GM04503 (cell line): Measurements from ENCODE around the gene TEX38.
"Not testable (repeated sequence)": the region's sequence is repeated elsewhere in the genome, so short reads cannot be mapped to it uniquely, and the experiment has no call there.

ENCODE experiments used
- DNase-seq: peaks from one replicate; pipeline ENCODE4 v3.0.0-alpha.2; 2012; ENCODE audit warnings: low read depth

The TEX38 gene

GRCh38 chr1:46655848-46656247, 15.8 kb upstream of the TEX38 start:
- no peak for DNase-seq

- no peak for DNase-seq
Measured at GRCh38 chr1:46656643-46657042, 15.0 kb upstream of the TEX38 start.

GRCh38 chr1:46657775-46658174, 13.9 kb upstream of the TEX38 start:
- DNase-seq, result no peak

GRCh38 chr1:46659307-46659870, 12.3 kb upstream of the TEX38 start:
- no peak for DNase-seq

GRCh38 chr1:46660116-46660515, 11.5 kb upstream of the TEX38 start:
- not testable (repeated sequence) for DNase-seq

GRCh38 chr1:46662919-46663318, 8.7 kb upstream of the TEX38 start:
- DNase-seq, result not testable (repeated sequence)

- DNase-seq, result no peak
Measured at GRCh38 chr1:46665983-46666382, 5.7 kb upstream of the TEX38 start.

GRCh38 chr1:46667782-46668760, 3.6 kb upstream of the TEX38 start, which contains the start of gene ATPAF1:
Gene ATPAF1, minus strand, starts transcription at chr1:46668364. Its CDS starts 42 bp downstream, at chr1:46668322.
- no peak for DNase-seq

- no peak for DNase-seq
Measured at GRCh38 chr1:46670134-46670533, 1.5 kb upstream of the TEX38 start.

- DNase-seq, result no peak
Measured at GRCh38 chr1:46672696-46673095, 1.0 kb downstream of the TEX38 start.

- no peak for DNase-seq
Measured at GRCh38 chr1:46673749-46674182, 2.1 kb downstream of the TEX38 start.

GRCh38 chr1:46675549-46676314, 4.1 kb downstream of the TEX38 start:
- DNase-seq, result no peak

- DNase-seq, result no peak
Measured at GRCh38 chr1:46676531-46676930, 4.9 kb downstream of the TEX38 start.

- DNase-seq, result no peak
Measured at GRCh38 chr1:46677339-46677738, 5.7 kb downstream of the TEX38 start.

GRCh38 chr1:46679789-46680573, 8.3 kb downstream of the TEX38 start:
- DNase-seq, result no peak

- DNase-seq, result no peak
Measured at GRCh38 chr1:46681333-46682034, 9.8 kb downstream of the TEX38 start.

- no peak for DNase-seq
Measured at GRCh38 chr1:46682064-46682463, 10.4 kb downstream of the TEX38 start.

GRCh38 chr1:46684670-46685069, 13.0 kb downstream of the TEX38 start:
- no peak for DNase-seq

- DNase-seq, result no peak
Measured at GRCh38 chr1:46686255-46686654, 14.6 kb downstream of the TEX38 start.

GRCh38 chr1:46687093-46687659, 15.5 kb downstream of the TEX38 start:
- peak; percentile 34 for DNase-seq
